ENCODE data around the gene SMPD3. TPM values are rescaled to one million over a fixed set of nuclear protein-coding genes. Genes with fewer than 3 reads are reported as not detected.

SMPD3 gene
- total and polyA plus RNA-seq, 4 donors = 1.7 to 13.9 (median 5.0) TPM

GRCh38 chr16:68478526-68479250 lies 30.4 kb upstream of the SMPD3 start:
- WGBS, 2 donors = 45 to 49% methylated on average over 2 of the region's 2 CpGs
- no peak overlapping the region for H3K4me3 ChIP-seq
- H3K27me3 ChIP-seq (ENCODE audit: control insufficient read depth in 3 of 3, insufficient read depth in 3 of 3, low read length in 2 of 3) = peaks cover 0 to 4% (median 0%) of the 10 kb centered on the region in 3 donors
- no peaks in the 10 kb centered on the region for H3K36me3 ChIP-seq (ENCODE audit: control insufficient read depth in 4 of 4, insufficient read depth in 4 of 4, low read length in 4 of 4)
- TF ChIP-seq CTCF (IDR thresholded peaks at IDR 0.05; ENCODE audit: control extremely low read depth, extremely low read depth) = no peak
- no peak overlapping the region for H3K27ac ChIP-seq (ENCODE audit: low read depth in 1 of 2, low read length in 1 of 2)
- no peaks in the 10 kb centered on the region for H3K9me3 ChIP-seq (ENCODE audit: control insufficient read depth in 4 of 4, insufficient read depth in 3 of 4, low read length in 3 of 4)
- peaks cover 0 to 14% (median 0%) of the 10 kb centered on the region in 5 donors for H3K4me1 ChIP-seq (ENCODE audit: control insufficient read depth in 5 of 5, insufficient read depth in 5 of 5, low read length in 5 of 5)
- DNase-seq = no peak
- ATAC-seq (ENCODE audit: insufficient read depth, low FRiP score) = no peak
- H3K9ac ChIP-seq (ENCODE audit: insufficient read depth in 1 of 2, low read length in 2 of 2) = no peak overlapping the region

GRCh38 chr16:68475071-68475470 lies 26.8 kb upstream of the SMPD3 start:
- no peak overlapping the region for H3K4me3 ChIP-seq
- DNase-seq (no peak), ATAC-seq (ENCODE audit: insufficient read depth, low FRiP score) (no peak)
- no peak for TF ChIP-seq CTCF (IDR thresholded peaks at IDR 0.05; ENCODE audit: control extremely low read depth, extremely low read depth)
- H3K4me1 ChIP-seq (ENCODE audit: control insufficient read depth in 5 of 5, insufficient read depth in 5 of 5, low read length in 5 of 5) = peaks cover 0 to 40% (median 5%) of the 10 kb centered on the region in 5 donors
- no peak overlapping the region for H3K27ac ChIP-seq (ENCODE audit: low read depth in 1 of 2, low read length in 1 of 2)
- peaks cover 0 to 2% (median 0%) of the 10 kb centered on the region in 3 donors for H3K27me3 ChIP-seq (ENCODE audit: control insufficient read depth in 3 of 3, insufficient read depth in 3 of 3, low read length in 2 of 3)
- no peaks in the 10 kb centered on the region for H3K36me3 ChIP-seq (ENCODE audit: control insufficient read depth in 4 of 4, insufficient read depth in 4 of 4, low read length in 4 of 4)
- 96 to 97% methylated on average over 4 of the region's 4 CpGs for WGBS, 2 donors
- H3K9me3 ChIP-seq (ENCODE audit: control insufficient read depth in 4 of 4, insufficient read depth in 3 of 4, low read length in 3 of 4) = no peaks in the 10 kb centered on the region
- no peak overlapping the region for H3K9ac ChIP-seq (ENCODE audit: insufficient read depth in 1 of 2, low read length in 2 of 2)

GRCh38 chr16:68473358-68474070 lies 25.2 kb upstream of the SMPD3 start:
- no peaks in the 10 kb centered on the region for H3K9me3 ChIP-seq (ENCODE audit: control insufficient read depth in 4 of 4, insufficient read depth in 3 of 4, low read length in 3 of 4)
- 42 to 50% methylated on average over 7 of the region's 7 CpGs for WGBS, 2 donors
- ATAC-seq (ENCODE audit: insufficient read depth, low FRiP score) (no peak), DNase-seq (no peak)
- H3K4me3 ChIP-seq = no peak overlapping the region
- H3K27ac ChIP-seq (ENCODE audit: low read depth in 1 of 2, low read length in 1 of 2) = peak overlapping the region in 1 of 2 donors; percentile 13
- no peaks in the 10 kb centered on the region for H3K36me3 ChIP-seq (ENCODE audit: control insufficient read depth in 4 of 4, insufficient read depth in 4 of 4, low read length in 4 of 4)
- peaks cover 0 to 37% (median 7%) of the 10 kb centered on the region in 5 donors for H3K4me1 ChIP-seq (ENCODE audit: control insufficient read depth in 5 of 5, insufficient read depth in 5 of 5, low read length in 5 of 5)
- no peak overlapping the region for H3K9ac ChIP-seq (ENCODE audit: insufficient read depth in 1 of 2, low read length in 2 of 2)
- no peak for TF ChIP-seq CTCF (IDR thresholded peaks at IDR 0.05; ENCODE audit: control extremely low read depth, extremely low read depth)
- H3K27me3 ChIP-seq (ENCODE audit: control insufficient read depth in 3 of 3, insufficient read depth in 3 of 3, low read length in 2 of 3) = no peaks in the 10 kb centered on the region

Data from lung (tissue), 12 donors.